ENCODE results near the gene SLC9C2. TPM values are rescaled to one million over a fixed set of nuclear protein-coding genes. Genes with fewer than 3 reads are reported as not detected.

Gene SLC9C2
- total and polyA plus RNA-seq, 2 donors from 2014 or later: 0.52 to 0.72 TPM

GRCh38 chr1:173560285-173560880 is 42.5 kb downstream of the SLC9C2 start:
- intact Hi-C loops (cut with DNase I): no loop called here
- TF ChIP-seq CTCF (IDR thresholded peaks at IDR 0.05; ENCODE audit: borderline replicate concordance, extremely low read depth, insufficient read depth): no peak
- H3K4me1 ChIP-seq (ENCODE audit: control insufficient read depth in 2 of 3, insufficient read depth in 2 of 3, low read depth in 1 of 3, low read length in 3 of 3): no peaks in the 10 kb centered on the region
- no peak overlapping the region for H3K27ac ChIP-seq (ENCODE audit: low read depth in 2 of 2, low read length in 2 of 2)
- H3K27me3 ChIP-seq (ENCODE audit: control insufficient read depth, insufficient read depth, low read length): no peaks in the 10 kb centered on the region
- FAIRE-seq (no peak), DNase-seq (no peak)
- H3K4me3 ChIP-seq (ENCODE audit: low read length in 3 of 3): no peak overlapping the region
- H3K9ac ChIP-seq (ENCODE audit: low read length in 3 of 3): no peak overlapping the region
- no peaks in the 10 kb centered on the region for H3K36me3 ChIP-seq (ENCODE audit: control insufficient read depth in 2 of 3, insufficient read depth in 3 of 3, low read length in 3 of 3)
- H3K9me3 ChIP-seq (ENCODE audit: control insufficient read depth in 2 of 3, insufficient read depth in 1 of 3, low read length in 3 of 3): no peaks in the 10 kb centered on the region

GRCh38 chr1:173555651-173556305 is 47.1 kb downstream of the SLC9C2 start:
- Histone ChIP-seq H3K27ac (ENCODE audit: low read depth in 2 of 2, low read length in 2 of 2) (no peak overlapping the region), H3K4me3 (ENCODE audit: low read length in 3 of 3) (no peak overlapping the region), H3K4me1 (ENCODE audit: control insufficient read depth in 2 of 3, insufficient read depth in 2 of 3, low read depth in 1 of 3, low read length in 3 of 3) (no peaks in the 10 kb centered on the region), H3K36me3 (ENCODE audit: control insufficient read depth in 2 of 3, insufficient read depth in 3 of 3, low read length in 3 of 3) (no peaks in the 10 kb centered on the region), H3K27me3 (ENCODE audit: control insufficient read depth, insufficient read depth, low read length) (no peaks in the 10 kb centered on the region), H3K9ac (ENCODE audit: low read length in 3 of 3) (no peak overlapping the region), H3K9me3 (ENCODE audit: control insufficient read depth in 2 of 3, insufficient read depth in 1 of 3, low read length in 3 of 3) (no peaks in the 10 kb centered on the region)
- DNase-seq (no peak), FAIRE-seq (no peak)
- TF ChIP-seq CTCF (IDR thresholded peaks at IDR 0.05; ENCODE audit: borderline replicate concordance, extremely low read depth, insufficient read depth): no peak
- intact Hi-C loops (cut with DNase I): no loop called here

GRCh38 chr1:173554541-173555250 is 48.2 kb downstream of the SLC9C2 start:
- Histone ChIP-seq H3K9me3 (ENCODE audit: control insufficient read depth in 2 of 3, insufficient read depth in 1 of 3, low read length in 3 of 3) (no peaks in the 10 kb centered on the region), H3K36me3 (ENCODE audit: control insufficient read depth in 2 of 3, insufficient read depth in 3 of 3, low read length in 3 of 3) (no peaks in the 10 kb centered on the region), H3K4me1 (ENCODE audit: control insufficient read depth in 2 of 3, insufficient read depth in 2 of 3, low read depth in 1 of 3, low read length in 3 of 3) (no peaks in the 10 kb centered on the region), H3K27ac (ENCODE audit: low read depth in 2 of 2, low read length in 2 of 2) (no peak overlapping the region), H3K4me3 (ENCODE audit: low read length in 3 of 3) (no peak overlapping the region), H3K9ac (ENCODE audit: low read length in 3 of 3) (no peak overlapping the region), H3K27me3 (ENCODE audit: control insufficient read depth, insufficient read depth, low read length) (no peaks in the 10 kb centered on the region)
- no peak for TF ChIP-seq CTCF (IDR thresholded peaks at IDR 0.05; ENCODE audit: borderline replicate concordance, extremely low read depth, insufficient read depth)
- intact Hi-C loops (cut with DNase I): no loop called here
- FAIRE-seq (no peak), DNase-seq (no peak)

Data from kidney (tissue), 14 donors.